HCT116 (cell line): ENCODE data around the gene TRMT1. TPM values are rescaled to one million over a fixed set of nuclear protein-coding genes. Genes with fewer than 3 reads are reported as not detected.

Source experiments
- ATAC-seq: fragments of 200-7000 bp; cut with Tn5 transposase; 2 replicates; pipeline ENCODE4 v1.9.1; 2020; ENCODE audit warnings: mild to moderate bottlenecking, moderate library complexity
- BruUV-seq: library from RNA; stranded (reverse); fragments of 400-500 nt; replicated peaks from 2 replicates; lab custom pipeline; 2021; lab: Mats Ljungman, UMichigan
- CTCF ChIA-PET: fragments of 300-600 bp; sonication (Branson Sonifier 250); formaldehyde crosslinking; loops from one replicate; lab custom pipeline; 2021; ENCODE audit warnings: antibody characterized with exemption; lab: Charles Lee
- POLR2A ChIA-PET: fragments of 300-600, 350-600 bp; sonication (Branson Sonifier 250); formaldehyde crosslinking; loops from one replicate; lab custom pipeline; 2021; ENCODE audit warnings: antibody characterized with exemption; lab: Charles Lee
- RAD21 ChIA-PET, 2 experiments: fragments of 300-600 bp; sonication (Branson Sonifier 250); formaldehyde crosslinking; loops; one replicate each; lab custom pipeline; 2023; ENCODE audit warnings: low total read pairs in 2 of 2; ENCODE audit not compliant: uncharacterized antibody in 2 of 2, unreplicated experiment in 2 of 2, low non-redundant PET in 1 of 2; lab: Charles Lee
- DNase-seq: peaks from one replicate; pipeline ENCODE4 v3.0.0-alpha.2; 2010; ENCODE audit warnings: low read depth, low spot score
- H2AFZ ChIP-seq: fragments of 200-600 bp; shearing (Covaris generic), sonication (generic); 2 replicates; pipeline ENCODE4 v1.6.1; 2017; ENCODE audit warnings: low read depth, mixed run types, mixed read lengths, antibody characterized with exemption, low read length; ENCODE audit not compliant: poor library complexity, severe bottlenecking
- H3K27ac ChIP-seq: 2 replicates; pipeline ENCODE4 v1.5.1; 2012; ENCODE audit warnings: low read depth, low read length
- H3K27me3 ChIP-seq: fragments of 200-600 bp; sonication (generic); 2 replicates; pipeline ENCODE4 v1.6.1; 2016; ENCODE audit warnings: mixed run types, low read length, mixed read lengths; ENCODE audit not compliant: insufficient read depth
- H3K36me3 ChIP-seq, 2 experiments: fragments of 200-500 bp in 1 of 2; fragments of 200-600 bp in 1 of 2; sonication (Bioruptor generic) in 1 of 2; sonication (generic) in 1 of 2; 2 replicates each; pipeline versions ENCODE4 v1.5.1 to v1.6.1; 2014 to 2016; ENCODE audit warnings: low read length in 2 of 2, inconsistent platforms in 1 of 2, mixed read lengths in 1 of 2, mixed run types in 1 of 2; ENCODE audit not compliant: insufficient read depth in 2 of 2, control insufficient read depth in 1 of 2
- H3K4me1 ChIP-seq, 2 experiments: fragments of 200-600 bp in 1 of 2; sonication (generic) in 1 of 2; 2 replicates each; pipeline versions ENCODE4 v1.5.1 to v1.6.1; 2012 to 2017; ENCODE audit warnings: low read length in 2 of 2, inconsistent platforms in 1 of 2, mild to moderate bottlenecking in 1 of 2, mixed read lengths in 1 of 2, mixed run types in 1 of 2, moderate library complexity in 1 of 2; ENCODE audit not compliant: insufficient read depth in 2 of 2, control insufficient read depth in 1 of 2
- H3K4me2 ChIP-seq: fragments of 200-600 bp; sonication (generic); 2 replicates; pipeline ENCODE4 v1.6.1; 2017; ENCODE audit warnings: mixed run types, low read length, mixed read lengths
- H3K4me3 ChIP-seq, 2 experiments: fragments of 200-600 bp in 1 of 2; sonication (generic) in 1 of 2; replicated peaks in 1 of 2; 2 replicates each; pipeline ENCODE4 v1.5.1; 2011 to 2016; ENCODE audit warnings: low read length in 2 of 2, control low read depth in 1 of 2, low read depth in 1 of 2, mild to moderate bottlenecking in 1 of 2, mixed read lengths in 1 of 2, mixed run types in 1 of 2
- H3K79me2 ChIP-seq: fragments of 200-600 bp; sonication (generic); 2 replicates; pipeline ENCODE4 v1.6.1; 2017; ENCODE audit warnings: mild to moderate bottlenecking, mixed run types, low read length, moderate library complexity, mixed read lengths; ENCODE audit not compliant: insufficient read depth
- H3K9ac ChIP-seq: fragments of 200-600 bp; sonication (generic); 2 replicates; pipeline ENCODE4 v1.6.1; 2016; ENCODE audit warnings: low read length, mixed read lengths
- H3K9me2 ChIP-seq: fragments of 200-600 bp; sonication (generic), shearing (Covaris generic); 2 replicates; pipeline ENCODE4 v1.6.1; 2017; ENCODE audit warnings: mixed run types, mild to moderate bottlenecking, moderate library complexity; ENCODE audit not compliant: insufficient read depth
- H3K9me3 ChIP-seq, 2 experiments: fragments of 200-500 bp in 1 of 2; fragments of 200-600 bp in 1 of 2; sonication (Bioruptor generic) in 1 of 2; sonication (generic) in 1 of 2; 2 replicates each; pipeline ENCODE4 v1.6.1; 2014 to 2017; ENCODE audit warnings: low read length in 2 of 2, mixed read lengths in 2 of 2, inconsistent platforms in 1 of 2, low read depth in 1 of 2, mild to moderate bottlenecking in 1 of 2, mixed run types in 1 of 2, moderate library complexity in 1 of 2; ENCODE audit not compliant: control insufficient read depth in 1 of 2, insufficient read depth in 1 of 2
- H4K20me1 ChIP-seq: fragments of 200-600 bp; sonication (generic), shearing (Covaris generic); 2 replicates; pipeline ENCODE4 v1.6.1; 2017; ENCODE audit warnings: mixed run types, mild to moderate bottlenecking, moderate library complexity; ENCODE audit not compliant: insufficient read depth
- CEBPB ChIP-seq: IDR thresholded peaks from 2 replicates; pipeline ENCODE4 v1.6.1; 2012; ENCODE audit warnings: low read depth
- FOSL1 ChIP-seq: IDR thresholded peaks from 2 replicates; pipeline ENCODE4 v1.6.1; 2012; ENCODE audit warnings: low read depth
- JUND ChIP-seq: IDR thresholded peaks from 2 replicates; pipeline ENCODE4 v1.6.1; 2012
- POLR2AphosphoS5 ChIP-seq: IDR thresholded peaks from 2 replicates; pipeline ENCODE4 v1.6.1; 2011; ENCODE audit warnings: mild to moderate bottlenecking, low read depth, low read length, moderate library complexity
- SP1 ChIP-seq: IDR thresholded peaks from 2 replicates; pipeline ENCODE4 v1.6.1; 2012; ENCODE audit warnings: low read depth
- SRF ChIP-seq: IDR thresholded peaks from 2 replicates; pipeline ENCODE4 v1.6.1; 2012; ENCODE audit warnings: low read depth
- ZFX ChIP-seq: fragments of 450-650 bp; IDR thresholded peaks from 2 replicates; pipeline ENCODE4 v1.6.1; 2017
- intact Hi-C: fragments of 100-400 bp; cut with micrococcal nuclease; formaldehyde crosslinking; loops from 2 replicates; pipeline ENCODE4 v1.10.0; 2022
- total RNA-seq: library from RNA; stranded (reverse); gene quantifications from one replicate; pipeline ENCODE4 v1.2.1, GENCODE V29; 2021; ENCODE audit not compliant: unreplicated experiment
- TF ChIP-seq, protein P1 (sequence below), 3 experiments: fragments of 200-600 bp in 1 of 3; sonication (generic) in 1 of 3; IDR thresholded peaks in 2 of 3; conservative IDR thresholded peaks in 1 of 3; 2 replicates each; pipeline ENCODE4 v1.5.1; 2012 to 2017; ENCODE audit warnings: low read depth in 2 of 3, low read length in 2 of 3, antibody characterized with exemption in 1 of 3, borderline replicate concordance in 1 of 3, control low read depth in 1 of 3, mild to moderate bottlenecking in 1 of 3, mixed read lengths in 1 of 3, mixed run types in 1 of 3, moderate library complexity in 1 of 3; ENCODE audit not compliant: insufficient read depth in 1 of 3
- TF ChIP-seq, protein P2 (sequence below): IDR thresholded peaks from 2 replicates; pipeline ENCODE4 v1.6.1; 2012

Gene TRMT1
- total RNA-seq, 1 experiment from 2014 or later: 84.4 TPM

DNA sequence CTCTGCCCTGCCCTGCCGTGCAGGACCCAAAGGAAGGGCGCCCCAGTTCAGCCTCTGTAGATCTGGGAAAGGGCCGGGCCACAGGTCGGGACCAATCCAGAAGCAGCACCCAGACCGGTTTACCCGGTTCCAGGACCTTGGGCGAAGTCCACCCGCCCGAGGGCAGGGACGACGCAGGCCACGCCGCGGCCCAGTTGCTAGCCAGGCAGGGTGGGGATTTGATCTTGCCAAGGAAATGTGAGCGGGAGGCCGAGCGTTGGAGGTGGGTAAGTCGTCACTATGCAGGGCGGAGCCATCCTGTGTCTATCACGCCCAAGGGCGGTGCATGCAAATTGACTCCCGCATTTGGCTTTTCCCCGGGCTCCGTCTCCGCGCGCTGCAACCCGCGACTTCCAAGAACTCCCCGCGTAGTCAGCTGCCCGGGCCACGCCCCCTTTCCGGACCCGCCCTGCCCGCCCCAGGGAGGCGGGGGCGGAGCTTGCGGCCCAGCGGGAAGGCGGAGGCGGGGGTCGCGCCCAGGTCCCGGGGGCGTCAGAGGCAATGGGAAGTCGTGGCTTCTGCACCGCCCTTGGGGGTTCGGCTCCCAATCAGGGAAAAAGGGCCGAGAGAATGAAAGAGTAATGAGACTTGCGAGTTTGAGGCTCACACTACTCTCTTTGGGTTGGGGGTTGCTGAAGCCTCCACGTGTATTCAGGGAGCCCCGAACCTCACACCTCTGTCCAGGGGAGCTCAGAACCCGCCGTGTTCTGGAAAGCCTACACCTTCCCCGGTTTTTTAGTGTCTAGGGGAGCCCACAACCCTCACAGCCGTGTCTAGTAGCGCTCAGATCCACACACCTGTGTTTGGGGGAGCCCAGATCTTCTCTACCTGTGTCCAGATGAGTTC, 46.4 kb upstream of the TRMT1 start (continued):
- TF ChIP-seq, protein P1, sequence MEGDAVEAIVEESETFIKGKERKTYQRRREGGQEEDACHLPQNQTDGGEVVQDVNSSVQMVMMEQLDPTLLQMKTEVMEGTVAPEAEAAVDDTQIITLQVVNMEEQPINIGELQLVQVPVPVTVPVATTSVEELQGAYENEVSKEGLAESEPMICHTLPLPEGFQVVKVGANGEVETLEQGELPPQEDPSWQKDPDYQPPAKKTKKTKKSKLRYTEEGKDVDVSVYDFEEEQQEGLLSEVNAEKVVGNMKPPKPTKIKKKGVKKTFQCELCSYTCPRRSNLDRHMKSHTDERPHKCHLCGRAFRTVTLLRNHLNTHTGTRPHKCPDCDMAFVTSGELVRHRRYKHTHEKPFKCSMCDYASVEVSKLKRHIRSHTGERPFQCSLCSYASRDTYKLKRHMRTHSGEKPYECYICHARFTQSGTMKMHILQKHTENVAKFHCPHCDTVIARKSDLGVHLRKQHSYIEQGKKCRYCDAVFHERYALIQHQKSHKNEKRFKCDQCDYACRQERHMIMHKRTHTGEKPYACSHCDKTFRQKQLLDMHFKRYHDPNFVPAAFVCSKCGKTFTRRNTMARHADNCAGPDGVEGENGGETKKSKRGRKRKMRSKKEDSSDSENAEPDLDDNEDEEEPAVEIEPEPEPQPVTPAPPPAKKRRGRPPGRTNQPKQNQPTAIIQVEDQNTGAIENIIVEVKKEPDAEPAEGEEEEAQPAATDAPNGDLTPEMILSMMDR (IDR thresholded peaks at IDR 0.05 in 2 of 3, conservative IDR thresholded peaks at IDR 0.05 in 1 of 3; ENCODE audit: borderline replicate concordance in 1 of 3, insufficient read depth in 1 of 3, low read depth in 2 of 3, low read length in 2 of 3): no peak
- TF ChIP-seq ZFX: no peak
- no peak for TF ChIP-seq SP1
- TF ChIP-seq FOSL1: no peak
- peak; percentile 93 for TF ChIP-seq POLR2AphosphoS5
- TF ChIP-seq CEBPB: no peak
- TF ChIP-seq, all 23 proteins: peak for 4

DNA sequence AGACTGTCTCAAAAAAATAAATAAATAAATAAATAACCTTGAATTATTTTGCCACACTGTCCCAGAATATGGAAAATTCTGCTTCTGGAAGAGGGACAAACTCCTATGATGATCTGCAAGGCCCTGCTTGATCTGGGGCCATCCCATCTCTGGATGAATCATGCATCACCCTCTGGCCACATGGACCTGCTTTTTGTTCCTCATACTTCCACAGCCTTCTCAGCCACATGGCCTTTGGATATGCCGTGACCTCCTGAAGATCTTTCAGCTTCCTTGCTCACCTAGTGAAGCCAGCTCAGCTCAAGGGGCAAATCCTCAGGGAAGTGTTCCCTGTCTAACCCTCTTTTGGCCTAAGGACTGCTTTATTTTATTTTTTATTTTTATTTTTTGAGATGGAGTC, 44.0 kb upstream of the TRMT1 start:
- H3K9me3 ChIP-seq: no peaks in the 10 kb centered on the region
- ChIA-PET RAD21 (no interaction called here), POLR2A (interaction anchor here (0.9 kb wide), 1 partner anchor 9 kb away, joined by 3 read pairs; no protein-coding TSS in a partner anchor), CTCF (interaction anchor here (0.6 kb wide), 1 partner anchor 13 kb away, joined by 3 read pairs; no protein-coding TSS in a partner anchor)
- peak overlapping the region; percentile 48 for H3K9ac ChIP-seq
- peak overlapping the region; percentile 79 for H3K4me2 ChIP-seq
- intact Hi-C loops: no loop called here
- TF ChIP-seq, protein P2, sequence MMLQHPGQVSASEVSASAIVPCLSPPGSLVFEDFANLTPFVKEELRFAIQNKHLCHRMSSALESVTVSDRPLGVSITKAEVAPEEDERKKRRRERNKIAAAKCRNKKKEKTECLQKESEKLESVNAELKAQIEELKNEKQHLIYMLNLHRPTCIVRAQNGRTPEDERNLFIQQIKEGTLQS: no peak
- no peak for TF ChIP-seq JUND
- TF ChIP-seq FOSL1: no peak
- TF ChIP-seq SRF: no peak
- no peak for TF ChIP-seq CEBPB
- TF ChIP-seq POLR2AphosphoS5: peak; percentile 55; the same call in 1 of the 2 replicates
- H3K9me2 ChIP-seq: no peaks in the 10 kb centered on the region
- BruUV-seq: no TSS peak
- H3K79me2 ChIP-seq: peaks cover 8% of the 10 kb centered on the region; the same call in 1 of the 2 replicates
- peaks cover 67 to 88% of the 10 kb centered on the region in 2 experiments for H3K4me1 ChIP-seq
- H3K27me3 ChIP-seq: no peaks in the 10 kb centered on the region
- H4K20me1 ChIP-seq: no peaks in the 10 kb centered on the region
- no peak overlapping the region for H3K4me3 ChIP-seq
- peak overlapping the region; percentile 31; the same call in 1 of the 2 replicates for H3K27ac ChIP-seq
- no peaks in the 10 kb centered on the region for H3K36me3 ChIP-seq
- ATAC-seq (no peak), DNase-seq (no peak)
- no peak overlapping the region for H2AFZ ChIP-seq
